Left renal pelvis (tissue), 4 donors: ENCODE data around the gene MYBPC3. TPM values are rescaled to one million over a fixed set of nuclear protein-coding genes. Genes with fewer than 3 reads are reported as not detected.
"Not testable (repeated sequence)": the region's sequence is repeated elsewhere in the genome, so short reads cannot be mapped to it uniquely, and the experiment has no call there.

Experiments used
- DNase-seq, 4 donors: peaks; one replicate each; pipeline ENCODE4 v3.0.0-alpha.2; 2013; ENCODE audit warnings: low read depth in 4 of 4, low spot score in 3 of 4
- polyA plus RNA-seq, 4 donors: library from polyadenylated mRNA; unstranded; fragments of 120-200 nt; gene quantifications; one replicate each; pipeline ENCODE4 v1.2.1, GENCODE V29; 2013; ENCODE audit not compliant: insufficient read length in 4 of 4

Gene MYBPC3
- polyA plus RNA-seq, 4 donors, result 0.03 to 0.14 (median 0.07) TPM; not detected in 1

GRCh38 chr11:47327025-47327424 lies 25.5 kb downstream of the MYBPC3 start:
- no peak for DNase-seq

DNA sequence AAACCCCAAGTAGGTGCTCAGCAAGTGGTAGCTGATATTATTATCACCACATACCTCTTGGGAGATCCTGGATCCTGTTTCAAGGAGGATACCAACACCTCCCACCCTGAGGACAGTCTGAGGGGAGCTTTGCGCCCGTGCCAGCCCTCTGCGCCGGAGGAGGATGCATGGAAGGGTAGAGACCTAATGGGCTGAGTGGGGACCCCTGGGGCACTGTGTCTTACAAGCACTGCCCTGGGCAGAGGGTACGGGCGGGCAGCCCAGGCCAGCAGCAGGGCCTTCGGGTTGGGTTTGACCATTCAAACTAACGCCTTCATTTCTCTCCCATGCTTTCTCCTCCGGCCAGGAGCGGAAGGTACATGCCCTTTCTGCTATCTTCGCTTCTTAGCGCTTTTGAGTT lies 26.3 kb downstream of the MYBPC3 start:
- no peak for DNase-seq

DNA sequence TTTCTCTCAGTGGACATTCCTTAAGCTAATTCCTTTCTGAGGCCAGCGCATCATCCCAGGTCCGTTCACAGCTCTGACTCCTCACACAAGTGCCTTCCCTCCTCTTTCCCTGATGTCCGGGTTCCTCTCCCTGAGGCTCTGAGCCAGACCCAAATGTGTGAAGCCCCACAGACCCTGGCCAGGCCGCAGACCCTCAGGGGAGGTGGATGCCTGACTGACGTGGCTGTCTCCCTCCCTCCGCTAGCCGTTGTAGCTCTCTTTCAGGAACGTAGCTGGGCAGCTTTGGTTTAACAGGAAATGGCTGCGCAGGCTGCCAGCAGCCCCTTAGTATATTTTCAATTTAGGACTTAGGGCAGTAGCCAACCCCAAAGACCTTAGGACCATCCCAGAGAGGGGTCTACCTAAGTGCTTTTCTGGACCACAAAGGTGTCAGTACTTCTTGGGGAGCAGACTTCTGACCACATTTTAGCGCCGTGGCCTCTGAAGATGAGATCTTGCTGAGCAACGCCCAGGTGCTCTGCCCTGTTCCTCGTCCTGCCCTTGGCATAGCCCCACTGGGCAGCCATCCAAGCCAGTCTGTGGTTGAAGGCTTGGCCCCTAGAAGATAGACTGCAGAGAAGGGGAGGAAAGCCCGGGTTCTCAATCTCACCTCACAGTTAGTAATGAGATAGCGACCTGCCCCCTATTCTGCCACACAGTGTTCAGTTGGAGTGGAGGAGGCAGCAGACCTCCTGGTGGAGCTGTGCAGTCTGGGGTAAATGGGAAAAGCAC lies 27.0 kb downstream of the MYBPC3 start:
- DNase-seq, result no peak

GRCh38 chr11:47324520-47324919 lies 28.0 kb downstream of the MYBPC3 start:
- no peak for DNase-seq

DNA sequence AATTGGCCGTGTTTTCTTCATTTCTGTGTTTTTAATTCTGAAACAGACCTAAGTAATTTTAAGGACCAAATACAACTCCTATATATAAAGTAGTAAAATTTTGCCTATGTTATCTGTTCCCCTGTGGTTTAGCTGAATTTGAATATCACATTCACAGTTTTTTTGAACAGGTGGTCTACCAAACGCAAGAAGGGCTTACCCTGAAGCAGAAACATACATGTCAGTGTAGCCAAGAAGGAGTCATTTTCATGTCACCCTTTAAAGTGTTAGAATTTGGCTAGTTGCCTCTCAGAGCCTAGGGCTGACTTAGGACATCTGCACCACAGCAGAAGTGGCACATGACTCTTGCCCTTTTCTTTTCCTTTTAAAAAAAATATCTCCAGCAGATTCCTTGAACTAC lies 34.3 kb downstream of the MYBPC3 start:
- DNase-seq, result no peak

- no peak for DNase-seq
These were observed 35.3 kb downstream of the MYBPC3 start for GRCh38 chr11:47317064-47317828.

- DNase-seq, result not testable (repeated sequence)
These were observed 36.0 kb downstream of the MYBPC3 start for GRCh38 chr11:47316501-47316900.

GRCh38 chr11:47314992-47315391 lies 37.5 kb downstream of the MYBPC3 start:
- no peak for DNase-seq

GRCh38 chr11:47308050-47308823 lies 44.3 kb downstream of the MYBPC3 start:
- DNase-seq, result no peak

DNA sequence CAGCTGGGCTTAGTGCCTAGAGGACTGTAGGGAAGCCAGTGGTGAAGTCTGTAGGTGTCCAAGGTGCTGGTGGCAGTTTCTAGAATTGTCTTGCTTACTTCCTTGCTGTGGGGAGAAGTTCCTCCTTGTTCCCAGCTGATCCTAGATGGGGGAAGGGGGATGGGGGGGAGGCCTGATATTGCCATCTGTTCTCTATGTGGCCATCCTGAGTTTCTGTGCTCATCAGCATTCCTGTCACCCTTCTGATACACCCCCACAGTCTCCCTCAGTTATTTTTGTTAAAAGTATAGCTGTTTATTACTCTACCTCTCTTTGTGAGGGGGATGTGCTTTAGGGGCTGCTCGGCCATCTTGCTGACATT lies 46.0 kb downstream of the MYBPC3 start:
- DNase-seq, result no peak

- DNase-seq, result no peak
These were observed 46.6 kb downstream of the MYBPC3 start for GRCh38 chr11:47305734-47306483.

GRCh38 chr11:47302853-47303252 lies 49.6 kb downstream of the MYBPC3 start:
- DNase-seq, result no peak

- DNase-seq, result no peak
These were observed 53.4 kb downstream of the MYBPC3 start for GRCh38 chr11:47299078-47299477.

DNA sequence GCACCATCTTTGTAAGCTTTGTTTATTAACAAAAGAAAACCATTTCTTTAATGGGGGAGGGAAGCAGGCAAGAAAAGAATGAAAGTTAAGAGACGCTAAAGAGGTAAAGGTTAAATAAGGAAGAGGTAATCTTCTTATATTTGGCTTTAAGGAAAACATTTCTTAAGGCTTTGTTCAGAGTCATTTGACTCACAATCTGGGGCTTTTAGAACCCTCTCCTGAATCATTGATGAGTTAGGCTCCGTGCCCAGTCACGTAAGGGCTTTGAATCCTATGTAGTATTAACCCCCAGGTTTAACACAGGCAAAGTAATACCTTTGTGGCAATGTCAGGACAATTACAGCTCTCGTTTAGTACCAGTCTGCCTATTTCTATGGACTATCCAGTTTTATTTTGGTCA lies 56.5 kb downstream of the MYBPC3 start:
- DNase-seq, result no peak

DNA sequence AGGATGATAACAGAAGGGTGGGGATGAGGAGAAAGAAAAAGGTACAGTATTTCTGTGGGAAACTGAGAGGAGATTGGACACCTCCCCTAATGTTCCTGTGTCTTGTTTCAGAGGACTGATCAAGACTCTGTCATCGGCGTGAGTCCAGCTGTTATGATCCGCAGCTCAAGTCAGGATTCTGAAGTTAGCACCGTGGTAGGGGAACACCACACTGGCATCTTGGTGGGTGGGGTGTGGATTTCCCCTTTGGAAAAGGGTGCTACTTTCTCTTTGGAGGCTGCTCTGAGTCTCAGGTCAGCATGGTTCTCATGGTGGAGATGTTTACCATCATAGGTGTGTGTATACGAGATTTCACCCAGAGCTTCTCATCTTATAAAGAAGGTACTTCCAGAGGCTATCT lies 57.1 kb downstream of the MYBPC3 start:
- DNase-seq, result no peak

DNA sequence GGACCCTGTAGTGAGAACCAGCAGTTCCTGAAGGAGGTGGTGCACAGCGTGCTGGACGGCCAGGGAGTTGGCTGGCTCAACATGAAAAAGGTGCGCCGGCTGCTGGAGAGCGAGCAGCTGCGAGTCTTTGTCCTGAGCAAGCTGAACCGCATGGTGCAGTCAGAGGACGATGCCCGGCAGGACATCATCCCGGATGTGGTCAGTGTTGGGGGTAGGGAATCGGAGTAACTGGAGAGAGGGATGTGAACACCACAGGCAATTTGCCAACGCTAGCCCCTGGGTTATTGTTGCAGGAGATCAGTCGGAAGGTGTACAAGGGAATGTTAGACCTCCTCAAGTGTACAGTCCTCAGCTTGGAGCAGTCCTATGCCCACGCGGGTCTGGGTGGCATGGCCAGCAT lies 62.6 kb downstream of the MYBPC3 start:
- no peak for DNase-seq

DNA sequence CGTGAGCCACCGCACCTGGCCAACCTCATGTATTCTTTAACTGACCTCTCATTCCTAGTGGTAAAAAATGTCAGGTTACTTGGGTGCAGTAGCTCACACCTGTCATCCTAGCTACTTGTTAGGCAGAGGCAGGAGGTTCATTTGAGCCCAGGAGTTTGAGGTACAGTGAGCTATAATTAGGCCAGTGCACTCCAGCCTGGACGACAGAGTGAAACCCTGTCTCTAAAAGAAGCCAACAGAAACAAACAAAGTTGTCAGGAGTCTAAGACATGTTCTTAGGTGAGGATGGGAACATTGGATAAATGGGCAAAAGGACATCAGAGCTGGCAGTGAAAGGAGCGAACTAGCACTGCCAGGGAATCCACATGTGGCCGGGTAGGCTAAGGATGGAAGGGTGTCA lies 64.4 kb downstream of the MYBPC3 start:
- DNase-seq, result no peak

DNA sequence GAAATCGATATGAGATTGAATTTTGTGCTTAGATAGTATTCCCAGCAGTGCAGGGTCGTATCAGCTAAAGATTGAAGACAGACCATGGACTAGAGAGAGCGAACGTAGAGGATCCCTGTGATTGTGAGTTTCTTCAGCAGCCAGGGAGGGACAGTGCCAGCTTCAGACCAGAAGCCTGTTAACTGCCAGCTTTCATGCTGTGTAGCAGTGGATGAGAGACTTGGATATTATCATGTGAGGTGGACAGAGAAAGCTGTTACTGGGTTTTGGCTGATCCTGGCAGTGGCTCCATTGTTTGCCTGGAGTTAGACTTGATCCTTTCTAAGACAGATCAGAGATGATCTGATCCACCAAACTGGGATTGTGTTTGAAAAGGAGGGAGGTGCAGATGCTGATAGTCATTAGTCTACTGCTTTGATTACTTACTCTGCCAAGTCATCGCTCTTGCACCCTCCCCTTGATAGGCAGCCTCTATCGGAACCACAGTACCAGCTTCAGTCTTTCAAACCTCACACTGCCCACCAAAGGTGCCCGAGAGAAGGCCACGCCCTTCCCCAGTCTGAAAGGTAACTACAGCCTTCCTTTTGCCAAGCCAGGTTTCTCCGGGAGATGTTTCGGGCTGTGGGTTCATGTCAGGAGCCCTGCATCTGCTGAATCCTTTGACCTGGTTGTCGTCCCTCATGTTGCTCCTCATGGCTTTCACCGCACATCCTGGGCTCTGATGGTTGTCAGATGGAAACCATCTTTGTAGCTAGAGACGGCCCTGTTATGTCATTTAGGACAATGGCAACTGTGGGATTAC lies 66.3 kb downstream of the MYBPC3 start:
- DNase-seq, result no peak

DNA sequence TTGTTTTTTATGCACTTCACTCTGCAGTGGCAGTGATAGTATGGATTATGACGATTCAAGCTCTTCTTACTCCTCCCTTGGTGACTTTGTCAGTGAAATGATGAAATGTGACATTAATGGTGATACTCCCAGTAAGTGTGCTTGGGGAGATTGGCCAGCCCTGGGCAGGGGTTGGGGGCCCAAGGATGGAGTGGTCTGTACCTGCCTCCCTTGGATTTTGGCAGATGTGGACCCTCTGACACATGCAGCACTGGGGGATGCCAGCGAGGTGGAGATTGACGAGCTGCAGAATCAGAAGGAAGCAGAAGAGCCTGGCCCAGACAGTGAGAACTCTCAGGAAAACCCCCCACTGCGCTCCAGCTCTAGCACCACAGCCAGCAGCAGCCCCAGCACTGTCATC lies 68.4 kb downstream of the MYBPC3 start:
- DNase-seq, result no peak

DNA sequence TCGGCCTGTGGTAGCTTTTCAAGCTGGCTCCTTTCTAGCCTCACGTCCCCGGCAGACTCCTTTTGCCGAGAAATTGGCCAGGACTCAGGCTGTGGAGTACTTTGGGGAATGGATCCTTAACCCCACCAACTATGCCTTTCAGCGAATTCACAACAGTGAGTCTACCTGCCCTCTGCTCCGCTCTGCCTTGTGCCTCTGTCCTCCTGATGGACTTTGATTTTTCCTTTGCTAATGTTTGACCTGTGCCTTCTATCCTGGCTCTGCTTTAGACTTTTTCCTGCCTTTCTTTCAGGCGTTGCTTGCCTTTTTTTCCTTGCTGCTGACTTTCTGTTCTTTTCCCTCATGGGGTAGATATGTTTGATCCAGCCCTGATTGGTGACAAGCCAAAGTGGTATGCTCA lies 70.0 kb downstream of the MYBPC3 start:
- DNase-seq, result no peak
